GM23248 (cell line): ENCODE results near the gene SLC45A1. TPM values are rescaled to one million over a fixed set of nuclear protein-coding genes. Genes with fewer than 3 reads are reported as not detected.

Experiments used
- DNase-seq: peaks from one replicate; pipeline ENCODE4 v3.0.0-alpha.2; 2015
- H2AFZ ChIP-seq: fragments of 200-600 bp; sonication (generic); 2 replicates; pipeline ENCODE4 v1.6.1; 2016; ENCODE audit warnings: antibody characterized with exemption
- H3F3A ChIP-seq: fragments of 200-600 bp; sonication (generic); 2 replicates; pipeline ENCODE4 v1.6.1; 2016; ENCODE audit warnings: mild to moderate bottlenecking, antibody characterized with exemption, mixed run types; ENCODE audit not compliant: insufficient read depth
- H3K27ac ChIP-seq: fragments of 200-600 bp; sonication (generic); 2 replicates; pipeline ENCODE4 v1.5.1; 2016; ENCODE audit warnings: mild to moderate bottlenecking
- H3K27me3 ChIP-seq: fragments of 200-600 bp; sonication (generic); replicated peaks from 2 replicates; pipeline ENCODE4 v1.6.1; 2016; ENCODE audit warnings: mild to moderate bottlenecking; ENCODE audit not compliant: insufficient read depth
- H3K36me3 ChIP-seq: fragments of 200-600 bp; sonication (generic); 2 replicates; pipeline ENCODE4 v1.6.1; 2016; ENCODE audit warnings: low read depth, mild to moderate bottlenecking
- H3K4me1 ChIP-seq: fragments of 200-600 bp; sonication (generic); 2 replicates; pipeline ENCODE4 v1.6.1; 2016; ENCODE audit warnings: mild to moderate bottlenecking; ENCODE audit not compliant: insufficient read depth
- H3K4me2 ChIP-seq: fragments of 200-600 bp; sonication (generic); one replicate; pipeline ENCODE4 v1.6.1; 2016; ENCODE audit warnings: mild to moderate bottlenecking; ENCODE audit not compliant: unreplicated experiment
- H3K4me3 ChIP-seq: fragments of 200-600 bp; sonication (generic); 2 replicates; pipeline ENCODE4 v1.5.1; 2016; ENCODE audit warnings: mild to moderate bottlenecking
- H3K79me2 ChIP-seq: fragments of 200-600 bp; sonication (generic); 2 replicates; pipeline ENCODE4 v1.6.1; 2016; ENCODE audit warnings: mild to moderate bottlenecking; ENCODE audit not compliant: insufficient read depth
- H3K9ac ChIP-seq: fragments of 200-600 bp; sonication (generic); 2 replicates; pipeline ENCODE4 v1.6.1; 2016; ENCODE audit warnings: mild to moderate bottlenecking
- H3K9me2 ChIP-seq: fragments of 200-600 bp; sonication (generic); 2 replicates; pipeline ENCODE4 v1.6.1; 2016; ENCODE audit warnings: mixed run types, mild to moderate bottlenecking, moderate library complexity; ENCODE audit not compliant: insufficient read depth
- H3K9me3 ChIP-seq: fragments of 200-600 bp; sonication (generic); one replicate; pipeline ENCODE4 v1.6.1; 2017; ENCODE audit warnings: low read depth
- H4K20me1 ChIP-seq: fragments of 200-600 bp; sonication (generic); 2 replicates; pipeline ENCODE4 v1.6.0; 2016; ENCODE audit not compliant: insufficient read depth
- EZH2 ChIP-seq: fragments of 200-600 bp; sonication (generic); IDR thresholded peaks from 2 replicates; pipeline ENCODE4 v1.6.1; 2018; ENCODE audit warnings: antibody characterized with exemption, mild to moderate bottlenecking; ENCODE audit not compliant: insufficient read depth, poor library complexity, severe bottlenecking
- EZH2phosphoT487 ChIP-seq: fragments of 200-600 bp; sonication (generic); IDR thresholded peaks from 2 replicates; pipeline ENCODE4 v1.6.1; 2018; ENCODE audit warnings: antibody characterized with exemption, moderate library complexity, mild to moderate bottlenecking, low read depth; ENCODE audit not compliant: insufficient read depth
- WGBS, 2 experiments: methylation state at CpG; one replicate each; pipeline ENCODE4 v1.1.6; 2015 to 2017; ENCODE audit warnings: low lambda C conversion rate in 2 of 2, low coverage in 1 of 2; ENCODE audit errors: missing lambda C conversion rate in 2 of 2; 5-methylcytosine and 5-hydroxymethylcytosine counted together
- in situ Hi-C: fragments of 300-500 bp; cut with MboI; formaldehyde crosslinking; loops from 2 replicates; pipeline ENCODE4 v1.15.0; 2020
- polyA plus RNA-seq: library from polyadenylated mRNA; unstranded; fragments of >200 nt; fragmentation: Nextera tagmentation; extraction: Ambion mirVana; gene quantifications from 2 replicates; pipeline ENCODE4 v1.2.1, GENCODE V29; 2016
- total RNA-seq: library from RNA; depleted of rRNA; stranded (reverse); fragments of >200 nt; shearing (Covaris generic); gene quantifications from 2 replicates; pipeline ENCODE4 v1.2.3, GENCODE V29; 2014

Gene SLC45A1
- total and polyA plus RNA-seq, 2 experiments from 2014 or later, result 0.97 to 1.9 TPM

DNA sequence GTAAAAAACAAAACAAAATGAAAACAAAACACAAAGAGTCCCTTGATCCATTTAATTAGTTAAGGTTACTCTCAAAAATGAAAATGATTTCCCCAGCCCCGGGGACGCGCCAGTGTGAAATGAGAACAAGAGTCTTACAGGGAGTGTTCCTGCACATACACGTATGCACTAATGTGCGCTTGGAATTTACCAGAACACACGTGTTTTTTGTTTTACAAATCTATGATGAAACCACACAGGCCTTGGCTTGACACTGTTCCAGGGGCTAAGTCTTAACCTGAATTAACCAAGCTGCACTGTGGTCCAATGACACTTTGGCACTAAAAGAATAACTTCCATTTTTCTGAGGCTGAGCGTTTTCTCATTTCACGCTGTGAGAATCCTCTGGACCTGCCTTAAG is 63.7 kb downstream of the SLC45A1 start:
- no peak overlapping the region for H3K4me2 ChIP-seq
- H4K20me1 ChIP-seq, result no peaks in the 10 kb centered on the region
- peaks cover 98% of the 10 kb centered on the region for H3K79me2 ChIP-seq

DNA sequence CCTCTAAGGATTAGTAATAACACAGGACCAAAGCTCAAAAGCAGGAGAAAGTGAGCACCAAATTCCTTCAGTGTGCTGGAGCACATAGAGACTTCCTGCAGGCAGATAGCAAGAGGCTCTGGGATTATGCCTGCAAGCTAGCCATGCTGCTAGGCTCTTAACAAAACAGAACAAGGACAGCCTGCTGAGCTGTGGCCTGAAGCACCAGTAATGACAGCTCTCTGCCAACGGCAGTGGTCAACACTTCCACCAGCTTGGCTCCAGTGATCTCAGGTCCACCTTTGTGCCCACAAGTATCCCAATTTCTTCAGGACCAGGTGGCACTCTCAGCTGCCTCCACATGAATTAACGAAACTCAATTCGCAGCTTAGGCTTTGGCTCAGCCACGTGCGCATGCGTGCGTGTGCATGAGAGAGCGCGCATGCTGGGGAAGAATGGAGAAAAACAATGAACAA is 64.2 kb downstream of the SLC45A1 start:
- Histone ChIP-seq H4K20me1 (no peaks in the 10 kb centered on the region), H3K9ac (no peak overlapping the region), H3K36me3 (no peaks in the 10 kb centered on the region), H3K27ac (no peak overlapping the region), H2AFZ (no peak overlapping the region), H3F3A (peaks cover 5% of the 10 kb centered on the region; the same call in 1 of the 2 replicates), H3K4me1 (peaks cover 6% of the 10 kb centered on the region), H3K79me2 (peaks cover 98% of the 10 kb centered on the region), H3K4me2 (no peak overlapping the region), H3K9me2 (no peaks in the 10 kb centered on the region), H3K27me3 (no peaks in the 10 kb centered on the region), H3K4me3 (no peak overlapping the region), H3K9me3 (no peaks in the 10 kb centered on the region)
- in situ Hi-C loops, result no loop called here
- no peak for TF ChIP-seq EZH2
- no peak for TF ChIP-seq EZH2phosphoT487
- no peak for DNase-seq
- 91 to 92% methylated on average over 9 of the region's 9 CpGs for WGBS, 2 experiments

More for the DNA sequence above, 63.7 kb downstream of the SLC45A1 start:
- Histone ChIP-seq H3K4me3 (no peak overlapping the region), H3K27me3 (no peaks in the 10 kb centered on the region), H3K4me1 (peaks cover 6% of the 10 kb centered on the region), H3K9ac (no peak overlapping the region), H3K27ac (no peak overlapping the region), H3K9me2 (no peaks in the 10 kb centered on the region), H3K9me3 (no peaks in the 10 kb centered on the region), H2AFZ (no peak overlapping the region), H3K36me3 (0 out of 2 replicates have a peak, but pooled peaks cover 2% of the 10 kb centered on the region), H3F3A (peaks cover 5% of the 10 kb centered on the region; the same call in 1 of the 2 replicates)
- no peak for DNase-seq
- 66 to 67% methylated on average over 8 of the region's 8 CpGs for WGBS, 2 experiments
- in situ Hi-C loops, result no loop called here
- TF ChIP-seq EZH2phosphoT487 (no peak), EZH2 (no peak)

DNA sequence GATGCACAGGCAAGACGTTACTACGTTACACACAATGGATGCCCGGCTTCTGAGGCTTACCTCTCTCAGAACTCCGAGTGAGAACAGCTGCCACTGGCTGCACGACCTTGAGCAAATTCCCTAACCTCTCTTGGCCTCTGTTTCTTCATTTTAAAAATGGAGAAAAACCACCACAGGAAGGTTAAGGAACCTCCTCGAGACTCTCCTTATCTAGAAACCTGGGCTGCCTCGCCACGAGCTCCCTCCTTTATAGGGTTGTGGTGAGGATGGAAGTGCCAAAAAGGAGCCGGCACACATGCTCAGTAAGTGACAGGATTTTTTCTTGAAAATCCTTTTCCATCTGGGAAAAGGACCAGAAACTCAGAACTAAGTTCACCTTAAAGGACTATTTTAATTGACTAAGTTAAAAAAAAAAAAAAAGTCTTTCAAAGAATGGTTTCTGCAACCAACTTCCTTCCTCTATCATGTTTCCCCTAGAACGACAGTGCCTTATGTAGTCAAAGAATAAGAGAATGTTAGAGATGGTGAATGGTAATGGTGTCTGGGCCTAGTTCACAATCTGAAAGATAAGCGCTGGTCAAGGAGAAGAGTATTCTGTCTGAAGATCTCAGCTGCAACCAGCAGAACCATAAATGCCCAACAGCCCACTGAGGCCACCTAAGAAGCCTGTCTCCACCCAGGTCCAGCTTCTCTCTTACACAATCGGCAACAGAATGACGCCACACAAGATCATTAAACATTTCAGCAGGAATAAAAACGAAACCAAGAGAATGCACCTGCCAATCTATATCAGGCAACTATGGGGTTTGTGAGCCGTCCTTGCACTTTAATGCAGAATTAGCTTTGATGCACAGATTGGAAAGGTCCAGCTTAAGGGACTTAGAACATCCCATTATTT is 64.9 kb downstream of the SLC45A1 start:
- Histone ChIP-seq H3K4me3 (no peak overlapping the region), H4K20me1 (no peaks in the 10 kb centered on the region), H3K27ac (no peak overlapping the region), H3K9me3 (no peaks in the 10 kb centered on the region), H3K79me2 (peaks cover 98% of the 10 kb centered on the region), H3K4me1 (peaks cover 6% of the 10 kb centered on the region), H2AFZ (no peak overlapping the region), H3K9ac (no peak overlapping the region), H3K27me3 (no peaks in the 10 kb centered on the region), H3K4me2 (no peak overlapping the region), H3K36me3 (no peaks in the 10 kb centered on the region), H3F3A (peaks cover 5% of the 10 kb centered on the region; the same call in 1 of the 2 replicates), H3K9me2 (no peaks in the 10 kb centered on the region)
- WGBS, 2 experiments, result 79 to 81% methylated on average over 15 of the region's 15 CpGs
- in situ Hi-C loops, result no loop called here
- TF ChIP-seq EZH2phosphoT487 (no peak), EZH2 (no peak)
- DNase-seq, result no peak

DNA sequence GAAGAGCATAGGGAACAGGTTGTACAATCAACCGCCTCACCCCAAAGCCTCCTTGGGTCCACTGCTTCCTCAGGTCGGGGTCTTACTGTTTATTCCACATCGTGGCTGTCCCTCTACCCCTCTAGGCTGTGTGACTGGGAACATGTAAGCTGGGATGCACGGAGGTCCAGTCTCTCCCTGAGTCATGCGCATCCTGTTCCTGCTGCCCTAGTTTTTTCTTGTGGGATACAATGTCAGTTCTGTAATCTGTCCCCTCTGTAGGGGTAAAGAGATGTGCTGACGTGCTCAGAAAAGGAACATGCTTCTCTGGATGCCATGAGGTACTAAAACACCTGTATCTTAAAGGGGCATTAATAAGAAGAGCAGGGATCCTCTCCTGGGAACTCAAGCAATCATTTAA is 66.2 kb downstream of the SLC45A1 start:
- TF ChIP-seq EZH2 (no peak), EZH2phosphoT487 (no peak)
- Histone ChIP-seq H3K27ac (no peak overlapping the region), H3K4me3 (no peak overlapping the region), H3K9me2 (no peaks in the 10 kb centered on the region), H3K4me2 (no peak overlapping the region), H2AFZ (no peak overlapping the region), H3K27me3 (no peaks in the 10 kb centered on the region), H3K9me3 (no peaks in the 10 kb centered on the region), H3K79me2 (peaks cover 96% of the 10 kb centered on the region), H3K36me3 (no peaks in the 10 kb centered on the region), H4K20me1 (no peaks in the 10 kb centered on the region), H3K4me1 (peaks cover 6% of the 10 kb centered on the region), H3F3A (peaks cover 5% of the 10 kb centered on the region; the same call in 1 of the 2 replicates), H3K9ac (no peak overlapping the region)
- in situ Hi-C loops, result no loop called here
- peak; percentile 30 for DNase-seq
- 69 to 72% methylated on average over 6 of the region's 6 CpGs for WGBS, 2 experiments
